HCT116 (cell line): Measurements from ENCODE around the gene C1QBP. TPM values are rescaled to one million over a fixed set of nuclear protein-coding genes. Genes with fewer than 3 reads are reported as not detected.

Experiments
- ATAC-seq: fragments of 200-7000 bp; cut with Tn5 transposase; 2 replicates; pipeline ENCODE4 v1.9.1; 2020; ENCODE audit warnings: mild to moderate bottlenecking, moderate library complexity
- BruUV-seq: library from RNA; stranded (reverse); fragments of 400-500 nt; replicated peaks from 2 replicates; lab custom pipeline; 2021; lab: Mats Ljungman, UMichigan
- CTCF ChIA-PET: fragments of 300-600 bp; sonication (Branson Sonifier 250); formaldehyde crosslinking; loops from one replicate; lab custom pipeline; 2021; ENCODE audit warnings: antibody characterized with exemption; lab: Charles Lee
- POLR2A ChIA-PET: fragments of 300-600, 350-600 bp; sonication (Branson Sonifier 250); formaldehyde crosslinking; loops from one replicate; lab custom pipeline; 2021; ENCODE audit warnings: antibody characterized with exemption; lab: Charles Lee
- RAD21 ChIA-PET, 2 experiments: fragments of 300-600 bp; sonication (Branson Sonifier 250); formaldehyde crosslinking; loops; one replicate each; lab custom pipeline; 2023; ENCODE audit warnings: low total read pairs in 2 of 2; ENCODE audit not compliant: uncharacterized antibody in 2 of 2, unreplicated experiment in 2 of 2, low non-redundant PET in 1 of 2; lab: Charles Lee
- DNase-seq: peaks from one replicate; pipeline ENCODE4 v3.0.0-alpha.2; 2010; ENCODE audit warnings: low read depth, low spot score
- H2AFZ ChIP-seq: fragments of 200-600 bp; shearing (Covaris generic), sonication (generic); 2 replicates; pipeline ENCODE4 v1.6.1; 2017; ENCODE audit warnings: low read depth, mixed run types, mixed read lengths, antibody characterized with exemption, low read length; ENCODE audit not compliant: poor library complexity, severe bottlenecking
- H3K27ac ChIP-seq: 2 replicates; pipeline ENCODE4 v1.5.1; 2012; ENCODE audit warnings: low read depth, low read length
- H3K27me3 ChIP-seq: fragments of 200-600 bp; sonication (generic); 2 replicates; pipeline ENCODE4 v1.6.1; 2016; ENCODE audit warnings: mixed run types, low read length, mixed read lengths; ENCODE audit not compliant: insufficient read depth
- H3K36me3 ChIP-seq, 2 experiments: fragments of 200-500 bp in 1 of 2; fragments of 200-600 bp in 1 of 2; sonication (Bioruptor generic) in 1 of 2; sonication (generic) in 1 of 2; 2 replicates each; pipeline versions ENCODE4 v1.5.1 to v1.6.1; 2014 to 2016; ENCODE audit warnings: low read length in 2 of 2, inconsistent platforms in 1 of 2, mixed read lengths in 1 of 2, mixed run types in 1 of 2; ENCODE audit not compliant: insufficient read depth in 2 of 2, control insufficient read depth in 1 of 2
- H3K4me1 ChIP-seq, 2 experiments: fragments of 200-600 bp in 1 of 2; sonication (generic) in 1 of 2; 2 replicates each; pipeline versions ENCODE4 v1.5.1 to v1.6.1; 2012 to 2017; ENCODE audit warnings: low read length in 2 of 2, inconsistent platforms in 1 of 2, mild to moderate bottlenecking in 1 of 2, mixed read lengths in 1 of 2, mixed run types in 1 of 2, moderate library complexity in 1 of 2; ENCODE audit not compliant: insufficient read depth in 2 of 2, control insufficient read depth in 1 of 2
- H3K4me2 ChIP-seq: fragments of 200-600 bp; sonication (generic); 2 replicates; pipeline ENCODE4 v1.6.1; 2017; ENCODE audit warnings: mixed run types, low read length, mixed read lengths
- H3K4me3 ChIP-seq, 2 experiments: fragments of 200-600 bp in 1 of 2; sonication (generic) in 1 of 2; replicated peaks in 1 of 2; 2 replicates each; pipeline ENCODE4 v1.5.1; 2011 to 2016; ENCODE audit warnings: low read length in 2 of 2, control low read depth in 1 of 2, low read depth in 1 of 2, mild to moderate bottlenecking in 1 of 2, mixed read lengths in 1 of 2, mixed run types in 1 of 2
- H3K79me2 ChIP-seq: fragments of 200-600 bp; sonication (generic); 2 replicates; pipeline ENCODE4 v1.6.1; 2017; ENCODE audit warnings: mild to moderate bottlenecking, mixed run types, low read length, moderate library complexity, mixed read lengths; ENCODE audit not compliant: insufficient read depth
- H3K9ac ChIP-seq: fragments of 200-600 bp; sonication (generic); 2 replicates; pipeline ENCODE4 v1.6.1; 2016; ENCODE audit warnings: low read length, mixed read lengths
- H3K9me2 ChIP-seq: fragments of 200-600 bp; sonication (generic), shearing (Covaris generic); 2 replicates; pipeline ENCODE4 v1.6.1; 2017; ENCODE audit warnings: mixed run types, mild to moderate bottlenecking, moderate library complexity; ENCODE audit not compliant: insufficient read depth
- H3K9me3 ChIP-seq, 2 experiments: fragments of 200-500 bp in 1 of 2; fragments of 200-600 bp in 1 of 2; sonication (Bioruptor generic) in 1 of 2; sonication (generic) in 1 of 2; 2 replicates each; pipeline ENCODE4 v1.6.1; 2014 to 2017; ENCODE audit warnings: low read length in 2 of 2, mixed read lengths in 2 of 2, inconsistent platforms in 1 of 2, low read depth in 1 of 2, mild to moderate bottlenecking in 1 of 2, mixed run types in 1 of 2, moderate library complexity in 1 of 2; ENCODE audit not compliant: control insufficient read depth in 1 of 2, insufficient read depth in 1 of 2
- H4K20me1 ChIP-seq: fragments of 200-600 bp; sonication (generic), shearing (Covaris generic); 2 replicates; pipeline ENCODE4 v1.6.1; 2017; ENCODE audit warnings: mixed run types, mild to moderate bottlenecking, moderate library complexity; ENCODE audit not compliant: insufficient read depth
- EZH2 ChIP-seq: fragments of 200-600 bp; sonication (generic); IDR thresholded peaks from 2 replicates; pipeline ENCODE4 v1.6.1; 2017; ENCODE audit warnings: antibody characterized with exemption, mixed run types
- FOSL1 ChIP-seq: IDR thresholded peaks from 2 replicates; pipeline ENCODE4 v1.6.1; 2012; ENCODE audit warnings: low read depth
- JUND ChIP-seq: IDR thresholded peaks from 2 replicates; pipeline ENCODE4 v1.6.1; 2012
- POLR2A ChIP-seq: IDR thresholded peaks from 2 replicates; pipeline ENCODE4 v1.7.0; 2011; ENCODE audit warnings: borderline replicate concordance; ENCODE audit not compliant: insufficient read depth, insufficient read length; ENCODE audit errors: extremely low read depth
- POLR2AphosphoS5 ChIP-seq: IDR thresholded peaks from 2 replicates; pipeline ENCODE4 v1.6.1; 2011; ENCODE audit warnings: mild to moderate bottlenecking, low read depth, low read length, moderate library complexity
- RAD21 ChIP-seq: IDR thresholded peaks from 2 replicates; pipeline ENCODE4 v1.6.1; 2012; ENCODE audit warnings: low read depth, mild to moderate bottlenecking
- ZFX ChIP-seq: fragments of 450-650 bp; IDR thresholded peaks from 2 replicates; pipeline ENCODE4 v1.6.1; 2017
- ZNF274 ChIP-seq: fragments of 200-500 bp; sonication (Bioruptor generic); IDR thresholded peaks from 2 replicates; pipeline ENCODE4 v1.6.1; 2014; ENCODE audit warnings: mild to moderate bottlenecking, low read depth, low read length, inconsistent platforms
- intact Hi-C: fragments of 100-400 bp; cut with micrococcal nuclease; formaldehyde crosslinking; loops from 2 replicates; pipeline ENCODE4 v1.10.0; 2022
- total RNA-seq: library from RNA; stranded (reverse); gene quantifications from one replicate; pipeline ENCODE4 v1.2.1, GENCODE V29; 2021; ENCODE audit not compliant: unreplicated experiment
- TF ChIP-seq, protein P1 (sequence below): IDR thresholded peaks from 2 replicates; pipeline ENCODE4 v1.6.1; 2012
- TF ChIP-seq, protein P2 (sequence below), 3 experiments: fragments of 200-600 bp in 1 of 3; sonication (generic) in 1 of 3; IDR thresholded peaks in 2 of 3; conservative IDR thresholded peaks in 1 of 3; 2 replicates each; pipeline ENCODE4 v1.5.1; 2012 to 2017; ENCODE audit warnings: low read depth in 2 of 3, low read length in 2 of 3, antibody characterized with exemption in 1 of 3, borderline replicate concordance in 1 of 3, control low read depth in 1 of 3, mild to moderate bottlenecking in 1 of 3, mixed read lengths in 1 of 3, mixed run types in 1 of 3, moderate library complexity in 1 of 3; ENCODE audit not compliant: insufficient read depth in 1 of 3
- TF ChIP-seq, protein P3 (sequence below): IDR thresholded peaks from 2 replicates; pipeline ENCODE4 v1.6.1; 2011; ENCODE audit warnings: mild to moderate bottlenecking, low read length, moderate library complexity; ENCODE audit not compliant: insufficient replicate concordance; ENCODE audit errors: extremely low read depth

Gene C1QBP
- total RNA-seq, 1 experiment from 2014 or later, result 524 TPM

DNA sequence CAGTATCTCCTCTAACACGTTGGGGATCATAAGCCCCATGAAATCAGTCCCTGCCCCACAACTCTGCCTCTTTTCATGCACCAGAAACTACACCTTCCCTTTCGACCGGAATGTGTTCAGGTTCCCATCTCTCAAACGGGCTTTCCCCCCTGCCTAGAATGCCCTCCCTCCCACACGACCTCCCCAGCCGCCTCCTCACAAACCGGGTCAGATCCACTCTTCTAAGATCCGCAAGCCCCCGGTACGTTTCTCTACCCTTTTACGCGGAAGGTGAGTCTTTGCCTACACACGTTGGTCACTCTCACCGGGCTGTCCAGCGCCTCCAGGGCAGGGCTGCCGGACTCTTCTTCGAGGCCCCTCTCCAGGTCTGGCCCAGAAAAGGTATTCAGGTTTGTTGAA is 29.1 kb upstream of the C1QBP start:
- H4K20me1 ChIP-seq, result peaks cover 11% of the 10 kb centered on the region; the same call in 1 of the 2 replicates
- H3K9me3 ChIP-seq, result no peaks in the 10 kb centered on the region
- peak overlapping the region; percentile 91 for H3K9ac ChIP-seq
- peak overlapping the region; percentile 92 to 94 for H3K4me3 ChIP-seq
- intact Hi-C loops, result no loop called here
- TF ChIP-seq POLR2AphosphoS5 (no peak), POLR2A (no peak)
- POLR2A ChIA-PET, result interaction anchor here (1.2 to 1.4 kb wide), 2 partner anchors 18 to 49 kb away, joined by 3 to 11 read pairs; partner anchors contain the start of genes DERL2, MIS12, NUP88 and RPAIN
- peak overlapping the region; percentile 83 for H3K27ac ChIP-seq
- CTCF ChIA-PET, result interaction anchor here (1.4 to 1.7 kb wide), 2 partner anchors 29 kb away, joined by 4 to 6 read pairs; partner anchors contain the start of gene C1QBP
- no TSS peak for BruUV-seq
- peak; percentile 19 for ATAC-seq
- H3K4me1 ChIP-seq, result peaks cover 0 to 17% of the 10 kb centered on the region in 2 experiments; a peak in 2 of 4 replicates
- H2AFZ ChIP-seq, result no peak overlapping the region
- peak overlapping the region; percentile 82 for H3K4me2 ChIP-seq
- no peaks in the 10 kb centered on the region for H3K27me3 ChIP-seq
- H3K79me2 ChIP-seq, result peaks cover 56% of the 10 kb centered on the region
- no peak for DNase-seq
- RAD21 ChIA-PET, result no interaction called here
- peaks cover 0 to under 1% of the 10 kb centered on the region in 2 experiments; a peak in 1 of 4 replicates for H3K36me3 ChIP-seq
- H3K9me2 ChIP-seq, result no peaks in the 10 kb centered on the region

DNA sequence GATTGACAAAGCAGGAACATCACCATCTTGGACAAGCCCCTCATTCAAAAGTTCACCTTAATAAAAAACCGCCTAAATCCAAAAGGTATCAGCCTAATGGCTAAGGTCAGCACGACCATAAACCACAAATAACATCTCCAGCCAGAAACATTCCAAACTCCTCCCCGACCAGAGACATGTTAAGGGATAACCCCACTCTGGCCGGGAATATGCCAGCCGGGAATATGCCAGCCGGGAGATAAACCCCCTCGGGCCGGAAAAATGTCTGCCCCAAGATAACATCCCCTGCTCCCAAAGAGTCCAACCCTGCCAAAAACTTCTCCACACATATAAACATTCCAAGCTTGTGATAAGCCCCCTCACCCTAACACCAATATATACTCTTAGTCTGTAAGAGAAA is 28.5 kb upstream of the C1QBP start:
- H3K36me3 ChIP-seq, result peaks cover 0 to 1% of the 10 kb centered on the region in 2 experiments; a peak in 2 of 4 replicates
- DNase-seq, result no peak
- H3K9ac ChIP-seq, result peak overlapping the region; percentile 91
- RAD21 ChIA-PET, result no interaction called here
- intact Hi-C loops, result no loop called here
- POLR2A ChIA-PET, result no interaction called here
- ATAC-seq, result no peak
- H3K9me2 ChIP-seq, result no peaks in the 10 kb centered on the region
- H3K79me2 ChIP-seq, result peaks cover 63% of the 10 kb centered on the region
- no peak overlapping the region; the same call in 1 of the 2 replicates for H3K27ac ChIP-seq
- no peaks in the 10 kb centered on the region for H3K27me3 ChIP-seq
- peak overlapping the region; percentile 92 to 94 for H3K4me3 ChIP-seq
- H4K20me1 ChIP-seq, result peaks cover 11% of the 10 kb centered on the region; the same call in 1 of the 2 replicates
- TF ChIP-seq ZFX (no peak), FOSL1 (no peak), RAD21 (no peak), JUND (no peak), ZNF274 (no peak), EZH2 (no peak), POLR2A (no peak)
- TF ChIP-seq, protein P1, sequence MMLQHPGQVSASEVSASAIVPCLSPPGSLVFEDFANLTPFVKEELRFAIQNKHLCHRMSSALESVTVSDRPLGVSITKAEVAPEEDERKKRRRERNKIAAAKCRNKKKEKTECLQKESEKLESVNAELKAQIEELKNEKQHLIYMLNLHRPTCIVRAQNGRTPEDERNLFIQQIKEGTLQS, result no peak
- TF ChIP-seq, protein P2, sequence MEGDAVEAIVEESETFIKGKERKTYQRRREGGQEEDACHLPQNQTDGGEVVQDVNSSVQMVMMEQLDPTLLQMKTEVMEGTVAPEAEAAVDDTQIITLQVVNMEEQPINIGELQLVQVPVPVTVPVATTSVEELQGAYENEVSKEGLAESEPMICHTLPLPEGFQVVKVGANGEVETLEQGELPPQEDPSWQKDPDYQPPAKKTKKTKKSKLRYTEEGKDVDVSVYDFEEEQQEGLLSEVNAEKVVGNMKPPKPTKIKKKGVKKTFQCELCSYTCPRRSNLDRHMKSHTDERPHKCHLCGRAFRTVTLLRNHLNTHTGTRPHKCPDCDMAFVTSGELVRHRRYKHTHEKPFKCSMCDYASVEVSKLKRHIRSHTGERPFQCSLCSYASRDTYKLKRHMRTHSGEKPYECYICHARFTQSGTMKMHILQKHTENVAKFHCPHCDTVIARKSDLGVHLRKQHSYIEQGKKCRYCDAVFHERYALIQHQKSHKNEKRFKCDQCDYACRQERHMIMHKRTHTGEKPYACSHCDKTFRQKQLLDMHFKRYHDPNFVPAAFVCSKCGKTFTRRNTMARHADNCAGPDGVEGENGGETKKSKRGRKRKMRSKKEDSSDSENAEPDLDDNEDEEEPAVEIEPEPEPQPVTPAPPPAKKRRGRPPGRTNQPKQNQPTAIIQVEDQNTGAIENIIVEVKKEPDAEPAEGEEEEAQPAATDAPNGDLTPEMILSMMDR (IDR thresholded peaks at IDR 0.05 in 2 of 3, conservative IDR thresholded peaks at IDR 0.05 in 1 of 3; ENCODE audit: borderline replicate concordance in 1 of 3, insufficient read depth in 1 of 3, low read depth in 2 of 3, low read length in 2 of 3), result no peak
- TF ChIP-seq, protein P3, sequence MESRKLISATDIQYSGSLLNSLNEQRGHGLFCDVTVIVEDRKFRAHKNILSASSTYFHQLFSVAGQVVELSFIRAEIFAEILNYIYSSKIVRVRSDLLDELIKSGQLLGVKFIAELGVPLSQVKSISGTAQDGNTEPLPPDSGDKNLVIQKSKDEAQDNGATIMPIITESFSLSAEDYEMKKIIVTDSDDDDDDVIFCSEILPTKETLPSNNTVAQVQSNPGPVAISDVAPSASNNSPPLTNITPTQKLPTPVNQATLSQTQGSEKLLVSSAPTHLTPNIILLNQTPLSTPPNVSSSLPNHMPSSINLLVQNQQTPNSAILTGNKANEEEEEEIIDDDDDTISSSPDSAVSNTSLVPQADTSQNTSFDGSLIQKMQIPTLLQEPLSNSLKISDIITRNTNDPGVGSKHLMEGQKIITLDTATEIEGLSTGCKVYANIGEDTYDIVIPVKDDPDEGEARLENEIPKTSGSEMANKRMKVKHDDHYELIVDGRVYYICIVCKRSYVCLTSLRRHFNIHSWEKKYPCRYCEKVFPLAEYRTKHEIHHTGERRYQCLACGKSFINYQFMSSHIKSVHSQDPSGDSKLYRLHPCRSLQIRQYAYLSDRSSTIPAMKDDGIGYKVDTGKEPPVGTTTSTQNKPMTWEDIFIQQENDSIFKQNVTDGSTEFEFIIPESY, result no peak
- H2AFZ ChIP-seq, result no peak overlapping the region
- peaks cover 0 to 17% of the 10 kb centered on the region in 2 experiments; a peak in 2 of 4 replicates for H3K4me1 ChIP-seq
- H3K4me2 ChIP-seq, result peak overlapping the region; percentile 82
- no TSS peak for BruUV-seq
- CTCF ChIA-PET, result interaction anchor here (1.4 kb wide), 1 partner anchor 28 kb away, joined by 4 read pairs; the partner anchor contains the start of gene C1QBP
- no peaks in the 10 kb centered on the region for H3K9me3 ChIP-seq
